H9 (cell line): ENCODE data around the gene LIMK2. TPM values are rescaled to one million over a fixed set of nuclear protein-coding genes. Genes with fewer than 3 reads are reported as not detected.

ENCODE experiments used
- DNase-seq: peaks from one replicate; pipeline ENCODE4 v3.0.0-alpha.2; 2017
- H2AFZ ChIP-seq: one replicate; pipeline ENCODE4 v1.6.1; 2013; ENCODE audit warnings: mild to moderate bottlenecking, low read length, control low read depth, moderate library complexity
- H2AK5ac ChIP-seq: 2 replicates; pipeline ENCODE4 v1.6.1; 2013; ENCODE audit warnings: low read length, control low read depth, mixed read lengths; ENCODE audit not compliant: insufficient read length
- H2BK120ac ChIP-seq: one replicate; pipeline ENCODE4 v1.6.1; 2013; ENCODE audit warnings: low read depth, mild to moderate bottlenecking, low read length, control low read depth, inconsistent platforms; ENCODE audit not compliant: poor library complexity, severe bottlenecking
- H2BK12ac ChIP-seq: 2 replicates; pipeline ENCODE4 v1.6.1; 2013; ENCODE audit warnings: low read length, control low read depth, mixed read lengths, low read depth; ENCODE audit not compliant: insufficient read length
- H2BK15ac ChIP-seq: 2 replicates; pipeline ENCODE4 v1.6.1; 2013; ENCODE audit warnings: low read depth, low read length, control low read depth
- H2BK20ac ChIP-seq: one replicate; pipeline ENCODE4 v1.6.1; 2013; ENCODE audit warnings: low read depth, mild to moderate bottlenecking, low read length, control low read depth, inconsistent platforms; ENCODE audit not compliant: poor library complexity, severe bottlenecking
- H2BK5ac ChIP-seq: 2 replicates; pipeline ENCODE4 v1.6.1; 2013; ENCODE audit warnings: low read length, control low read depth, mixed read lengths; ENCODE audit not compliant: insufficient read length
- H3K14ac ChIP-seq: 2 replicates; pipeline ENCODE4 v1.6.1; 2013; ENCODE audit warnings: low read length, control low read depth; ENCODE audit not compliant: insufficient read depth
- H3K18ac ChIP-seq: 2 replicates; pipeline ENCODE4 v1.6.1; 2013; ENCODE audit warnings: low read depth, mild to moderate bottlenecking, mixed read lengths, low read length, control low read depth; ENCODE audit not compliant: insufficient read length
- H3K23ac ChIP-seq: 2 replicates; pipeline ENCODE4 v1.6.1; 2013; ENCODE audit warnings: low read length, control low read depth, mixed read lengths, low read depth; ENCODE audit not compliant: insufficient read length
- H3K23me2 ChIP-seq: 2 replicates; pipeline ENCODE4 v1.6.1; 2013; ENCODE audit warnings: low read depth, mild to moderate bottlenecking, mixed read lengths, low read length, control low read depth; ENCODE audit not compliant: insufficient read length, poor library complexity, severe bottlenecking
- H3K27ac ChIP-seq: 2 replicates; pipeline ENCODE4 v1.5.1; 2013; ENCODE audit warnings: low read length, control low read depth, mixed read lengths, low read depth; ENCODE audit not compliant: insufficient read length
- H3K27me3 ChIP-seq: 2 replicates; pipeline ENCODE4 v1.6.1; 2013; ENCODE audit warnings: low read length, control low read depth, inconsistent platforms; ENCODE audit not compliant: insufficient read depth
- H3K4ac ChIP-seq: 2 replicates; pipeline ENCODE4 v1.6.1; 2013; ENCODE audit warnings: low read depth, mild to moderate bottlenecking, control low read depth, inconsistent platforms, low read length, moderate library complexity
- H3K4me1 ChIP-seq: 2 replicates; pipeline ENCODE4 v1.6.1; 2013; ENCODE audit warnings: low read length, control low read depth, inconsistent platforms; ENCODE audit not compliant: insufficient read depth
- H3K4me2 ChIP-seq: 2 replicates; pipeline ENCODE4 v1.6.1; 2013; ENCODE audit warnings: low read length, control low read depth, mixed read lengths; ENCODE audit not compliant: insufficient read length, insufficient read depth
- H3K56ac ChIP-seq: 2 replicates; pipeline ENCODE4 v1.6.1; 2013; ENCODE audit warnings: low read depth, mild to moderate bottlenecking, mixed read lengths, low read length, control low read depth; ENCODE audit not compliant: insufficient read length
- H3K79me1 ChIP-seq: 2 replicates; pipeline ENCODE4 v1.6.1; 2013; ENCODE audit warnings: low read depth, mild to moderate bottlenecking, moderate library complexity, low read length, control low read depth, inconsistent platforms; ENCODE audit not compliant: insufficient read depth, poor library complexity, severe bottlenecking
- H3K79me2 ChIP-seq: 2 replicates; pipeline ENCODE4 v1.6.1; 2013; ENCODE audit warnings: low read length, control low read depth, inconsistent platforms; ENCODE audit not compliant: insufficient read depth
- H3K9ac ChIP-seq: 2 replicates; pipeline ENCODE4 v1.6.1; 2013; ENCODE audit warnings: low read length, control low read depth, mixed read lengths; ENCODE audit not compliant: insufficient read length; ENCODE audit errors: extremely low read depth
- H3K9me3 ChIP-seq: one replicate; pipeline ENCODE4 v1.6.1; 2013; ENCODE audit warnings: low read depth, low read length, inconsistent platforms; ENCODE audit not compliant: control insufficient read depth
- H3T11ph ChIP-seq: one replicate; pipeline ENCODE4 v1.6.1; 2013; ENCODE audit warnings: mild to moderate bottlenecking, low read length, control low read depth, inconsistent platforms
- H4K20me1 ChIP-seq: one replicate; pipeline ENCODE4 v1.6.1; 2013; ENCODE audit not compliant: control insufficient read depth, insufficient read length, insufficient read depth
- H4K5ac ChIP-seq: 2 replicates; pipeline ENCODE4 v1.6.1; 2013; ENCODE audit warnings: low read depth, mild to moderate bottlenecking, mixed read lengths, low read length, control low read depth; ENCODE audit not compliant: insufficient read length
- H4K8ac ChIP-seq: replicated peaks from 2 replicates; pipeline ENCODE4 v1.6.1; 2013; ENCODE audit warnings: low read length, control low read depth, mixed read lengths, low read depth; ENCODE audit not compliant: insufficient read length
- H4K91ac ChIP-seq: 2 replicates; pipeline ENCODE4 v1.6.1; 2013; ENCODE audit warnings: low read depth, mild to moderate bottlenecking, moderate library complexity, mixed read lengths, low read length, control low read depth; ENCODE audit not compliant: insufficient read length
- H3K27ac Mint-ChIP-seq, 3 experiments: 2 replicates in 2 of 3; 3 replicates in 1 of 3; pipeline ENCODE4 v1.8.0; 2020 to 2021; ENCODE audit warnings: mixed read lengths in 3 of 3, mild to moderate bottlenecking in 1 of 3, moderate library complexity in 1 of 3
- H3K27me3 Mint-ChIP-seq: 2 replicates; pipeline ENCODE4 v1.8.0; 2021; ENCODE audit warnings: low read depth, mild to moderate bottlenecking, moderate library complexity, mixed read lengths
- H3K36me3 Mint-ChIP-seq, 3 experiments: 2 replicates in 2 of 3; 3 replicates in 1 of 3; pipeline ENCODE4 v1.8.0; 2020 to 2021; ENCODE audit warnings: low read depth in 3 of 3, mixed read lengths in 3 of 3; ENCODE audit not compliant: insufficient read depth in 1 of 3
- H3K4me1 Mint-ChIP-seq, 2 experiments: 2 replicates each; pipeline ENCODE4 v1.8.0; 2020; ENCODE audit warnings: mixed read lengths in 2 of 2
- H3K4me3 Mint-ChIP-seq, 2 experiments: 2 replicates in 1 of 2; 3 replicates in 1 of 2; pipeline ENCODE4 v1.8.0; 2020 to 2021; ENCODE audit warnings: mild to moderate bottlenecking in 2 of 2, mixed read lengths in 2 of 2, moderate library complexity in 1 of 2
- H3K9me3 Mint-ChIP-seq, 2 experiments: 2 replicates in 1 of 2; 3 replicates in 1 of 2; pipeline ENCODE4 v1.8.0; 2020; ENCODE audit warnings: mild to moderate bottlenecking in 2 of 2, mixed read lengths in 2 of 2, moderate library complexity in 1 of 2
- CTCF ChIP-seq: fragments of 200-600 bp; sonication (generic); conservative IDR thresholded peaks from 3 replicates; pipeline ENCODE4 v1.8.0; 2021; ENCODE audit warnings: antibody characterized with exemption, mild to moderate bottlenecking
- WGBS: extraction: QIAGEN DNeasy Blood & Tissue Kit; methylation state at CpG from one replicate; pipeline ENCODE4 v1.1.7; 2013; ENCODE audit warnings: missing lambda C conversion rate, low lambda C conversion rate, mixed read lengths; ENCODE audit not compliant: insufficient read length; ENCODE audit errors: extremely low coverage; 5-methylcytosine and 5-hydroxymethylcytosine counted together
- total RNA-seq: library from RNA; stranded (reverse); gene quantifications from 2 replicates; pipeline ENCODE4 v1.2.1, GENCODE V29; 2021

The LIMK2 gene
- total RNA-seq, 1 experiment from 2014 or later, result 51.3 TPM

DNA sequence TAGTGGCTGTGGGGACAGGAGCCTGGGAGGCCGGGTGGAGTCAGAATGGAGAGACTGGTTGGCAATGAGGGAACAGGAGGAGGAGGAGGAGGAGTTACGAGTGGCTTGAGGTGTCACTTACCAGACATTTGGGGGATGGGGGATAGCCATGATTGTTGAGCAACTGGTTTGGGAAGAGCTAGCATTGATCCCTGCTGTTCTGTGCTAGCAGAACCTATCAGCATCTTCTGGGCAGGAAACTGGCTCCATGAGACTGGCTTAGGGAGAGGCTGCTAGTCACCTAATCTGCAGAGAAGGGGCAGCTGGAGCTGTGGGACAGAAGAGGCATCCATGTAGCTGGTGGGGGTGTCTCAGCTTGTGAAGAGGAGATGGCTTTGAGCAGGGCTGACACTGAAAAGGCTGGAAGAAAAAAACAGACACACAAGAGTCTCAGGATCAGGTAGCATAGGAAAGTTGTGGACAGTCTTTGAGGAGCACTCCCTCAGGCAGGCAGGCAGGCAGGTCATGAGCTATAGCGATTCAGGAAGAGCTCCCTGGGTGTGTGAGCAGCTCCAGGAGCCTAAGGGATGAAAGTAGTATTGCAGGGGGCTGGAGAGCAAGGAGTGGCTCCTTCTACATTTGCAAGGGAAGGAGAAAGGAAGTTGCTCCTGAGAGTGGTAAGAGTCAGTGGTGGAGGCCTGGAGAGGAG, 57.9 kb downstream of the LIMK2 start:
- no peak overlapping the region for H2BK15ac ChIP-seq
- 0 out of 3 replicates have a peak, but pooled peaks have one; percentile 19 for TF ChIP-seq CTCF
- H3K27ac ChIP-seq, result peak overlapping the region; percentile 26
- no peak overlapping the region for H3K4ac ChIP-seq
- peak overlapping the region in 1 of 2 experiments; percentile 5; a peak in 1 of 5 replicates for H3K4me3 Mint-ChIP-seq
- H4K20me1 ChIP-seq, result no peaks in the 10 kb centered on the region
- H3K14ac ChIP-seq, result no peak overlapping the region; the same call in 1 of the 2 replicates
- H2BK20ac ChIP-seq, result no peak overlapping the region
- no peak overlapping the region for H2BK5ac ChIP-seq
- H3K4me2 ChIP-seq, result peak overlapping the region; percentile 47
- peak overlapping the region; percentile 27 for H3K18ac ChIP-seq
- peaks cover 12 to 15% of the 10 kb centered on the region in 2 experiments for H3K4me1 Mint-ChIP-seq
- H2AK5ac ChIP-seq, result no peak overlapping the region
- H3K4me1 ChIP-seq, result peaks cover 8% of the 10 kb centered on the region; the same call in 1 of the 2 replicates
- H3K27ac Mint-ChIP-seq, result peak overlapping the region; percentile 37 to 90 (median 70)
- no peak overlapping the region for H4K8ac ChIP-seq
- no peaks in the 10 kb centered on the region for H3K79me2 ChIP-seq
- no peaks in the 10 kb centered on the region for H3K27me3 ChIP-seq
- no peak overlapping the region for H2BK12ac ChIP-seq
- no peak overlapping the region for H2AFZ ChIP-seq
- no CpG with 5 or more reads among the region's 3 CpGs for WGBS
- no peaks in the 10 kb centered on the region for H3K27me3 Mint-ChIP-seq
- no peak overlapping the region for H3K9ac ChIP-seq
- no peak overlapping the region for H3K23ac ChIP-seq
- no peaks in the 10 kb centered on the region for H3K9me3 ChIP-seq
- DNase-seq, result peak; percentile 81
- H4K91ac ChIP-seq, result no peak overlapping the region
- no peak overlapping the region for H3T11ph ChIP-seq
- no peak overlapping the region for H2BK120ac ChIP-seq
- no peaks in the 10 kb centered on the region for H3K9me3 Mint-ChIP-seq
- H4K5ac ChIP-seq, result no peak overlapping the region
- H3K79me1 ChIP-seq, result no peaks in the 10 kb centered on the region
- H3K56ac ChIP-seq, result no peak overlapping the region
- H3K23me2 ChIP-seq, result no peaks in the 10 kb centered on the region
- peaks cover 26 to 76% (median 69%) of the 10 kb centered on the region in 3 experiments for H3K36me3 Mint-ChIP-seq
